BJ (cell line): ENCODE measurements around the gene KLRB1. TPM values are rescaled to one million over a fixed set of nuclear protein-coding genes. Genes with fewer than 3 reads are reported as not detected.
"Not testable (repeated sequence)": the region's sequence is repeated elsewhere in the genome, so short reads cannot be mapped to it uniquely, and the experiment has no call there.

Experiments used
- CTCF ChIA-PET: fragments of 350-600 bp; formaldehyde crosslinking; extraction: SDS; loops from one replicate; lab custom pipeline; 2021; ENCODE audit warnings: antibody characterized with exemption, inconsistent platforms; lab: Yijun Ruan, JAX
- POLR2A ChIA-PET: fragments of 300-600 bp; sonication (Branson Sonifier 250); formaldehyde crosslinking; extraction: SDS; loops from one replicate; lab custom pipeline; 2021; ENCODE audit warnings: antibody characterized with exemption; lab: Charles Lee
- DNase-seq: peaks from one replicate; pipeline ENCODE4 v3.0.0-alpha.2; 2011; ENCODE audit warnings: low read depth
- H3K27me3 ChIP-seq: 2 replicates; pipeline ENCODE4 v1.6.0; 2011; ENCODE audit warnings: low read length; ENCODE audit not compliant: control insufficient read depth, insufficient read depth
- H3K36me3 ChIP-seq: 2 replicates; pipeline ENCODE4 v1.5.1; 2011; ENCODE audit warnings: low read length; ENCODE audit not compliant: control insufficient read depth, insufficient read depth
- H3K4me3 ChIP-seq: 2 replicates; pipeline ENCODE4 v1.5.1; 2011; ENCODE audit warnings: low read depth, mild to moderate bottlenecking, control low read depth, low read length
- CTCF ChIP-seq: IDR thresholded peaks from 2 replicates; pipeline ENCODE4 v1.5.1; 2011; ENCODE audit warnings: low read depth, mild to moderate bottlenecking, control low read depth, inconsistent platforms, low read length, moderate library complexity; ENCODE audit not compliant: insufficient read depth
- polyA plus RNA-seq: library from polyadenylated mRNA; depleted of rRNA; stranded (reverse); fragments of >200 nt; gene quantifications from 2 replicates; pipeline ENCODE4 v1.2.3, GENCODE V29; 2011

The KLRB1 gene
- polyA plus RNA-seq, 1 experiment, result not detected

GRCh38 chr12:9647825-9648700 is 40.3 kb upstream of the KLRB1 start:
- H3K4me3 ChIP-seq, result peak overlapping the region; percentile 73
- no peak for TF ChIP-seq CTCF
- no peaks in the 10 kb centered on the region for H3K36me3 ChIP-seq
- no peak for DNase-seq
- ChIA-PET CTCF (interaction anchor here (0.8 to 4.0 kb wide), 6 partner anchors 12 to 317 kb away, joined by 3 to 26 read pairs (median 3); no protein-coding TSS in a partner anchor), POLR2A (no interaction called here)
- H3K27me3 ChIP-seq, result no peaks in the 10 kb centered on the region

GRCh38 chr12:9646794-9647781 is 39.4 kb upstream of the KLRB1 start:
- DNase-seq, result no peak
- Histone ChIP-seq H3K4me3 (peak overlapping the region; percentile 73), H3K27me3 (no peaks in the 10 kb centered on the region), H3K36me3 (no peaks in the 10 kb centered on the region)
- no peak for TF ChIP-seq CTCF
- CTCF ChIA-PET, result interaction anchor here (0.8 to 4.0 kb wide), 6 partner anchors 11 to 316 kb away, joined by 3 to 26 read pairs (median 3); no protein-coding TSS in a partner anchor
- POLR2A ChIA-PET, result no interaction called here

- H3K27me3 ChIP-seq, POLR2A ChIA-PET, DNase-seq, H3K4me3 ChIP-seq, H3K36me3 ChIP-seq: not testable (repeated sequence)
- CTCF ChIA-PET, result interaction anchor here (0.6 to 1.3 kb wide), 3 partner anchors 10 to 63 kb away, joined by 3 to 5 read pairs (median 3); no protein-coding TSS in a partner anchor
These were observed 37.4 kb upstream of the KLRB1 start for GRCh38 chr12:9644985-9645551.

- H3K4me3 ChIP-seq, result no peak overlapping the region
- TF ChIP-seq CTCF, result no peak
- no peaks in the 10 kb centered on the region for H3K36me3 ChIP-seq
- POLR2A ChIA-PET, result no interaction called here
- no peak for DNase-seq
- H3K27me3 ChIP-seq, result no peaks in the 10 kb centered on the region
- CTCF ChIA-PET, result interaction anchor here (0.7 kb wide), 1 partner anchor 65 kb away, joined by 3 read pairs; no protein-coding TSS in a partner anchor
These were observed 35.5 kb upstream of the KLRB1 start for GRCh38 chr12:9643266-9643660.

- no peaks in the 10 kb centered on the region for H3K27me3 ChIP-seq
- ChIA-PET CTCF (interaction anchor here (0.7 kb wide), 1 partner anchor 66 kb away, joined by 3 read pairs; no protein-coding TSS in a partner anchor), POLR2A (no interaction called here)
- H3K36me3 ChIP-seq, result no peaks in the 10 kb centered on the region
- TF ChIP-seq CTCF, result no peak
- no peak overlapping the region for H3K4me3 ChIP-seq
- no peak for DNase-seq
These were observed 35.0 kb upstream of the KLRB1 start for GRCh38 chr12:9642606-9643265.
